Chondrocyte (in vitro differentiated cells): Measurements from ENCODE around the gene GALNT2. TPM values are rescaled to one million over a fixed set of nuclear protein-coding genes. Genes with fewer than 3 reads are reported as not detected.

Experiments used
- DNase-seq: peaks from one replicate; pipeline ENCODE4 v3.0.0; 2021; ENCODE audit warnings: mixed read lengths, low spot score
- H3K27ac Mint-ChIP-seq: one replicate; pipeline ENCODE4 v1.8.0; 2021; ENCODE audit warnings: mild to moderate bottlenecking, moderate library complexity, mixed read lengths; ENCODE audit not compliant: unreplicated experiment
- H3K27me3 Mint-ChIP-seq: 2 replicates; pipeline ENCODE4 v1.8.0; 2021; ENCODE audit warnings: low read depth, mixed read lengths
- H3K36me3 Mint-ChIP-seq: 2 replicates; pipeline ENCODE4 v1.8.0; 2021; ENCODE audit warnings: low read depth, mixed read lengths
- H3K4me1 Mint-ChIP-seq: 2 replicates; pipeline ENCODE4 v1.8.0; 2021; ENCODE audit warnings: low read depth, mild to moderate bottlenecking, mixed read lengths
- H3K4me3 Mint-ChIP-seq: one replicate; pipeline ENCODE4 v1.8.0; 2021; ENCODE audit warnings: mild to moderate bottlenecking, moderate library complexity, mixed read lengths; ENCODE audit not compliant: unreplicated experiment
- H3K9me3 Mint-ChIP-seq: 2 replicates; pipeline ENCODE4 v1.8.0; 2021; ENCODE audit warnings: low read depth, mixed read lengths
- total RNA-seq: library from RNA; stranded (reverse); gene quantifications from 3 replicates; pipeline ENCODE4 v1.2.1, GENCODE V29; 2021
- TF ChIP-seq, protein P1 (sequence below): fragments of 200-600 bp; sonication (generic); IDR thresholded peaks from 2 replicates; pipeline ENCODE4 v1.5.0; 2021; ENCODE audit warnings: antibody characterized with exemption, mild to moderate bottlenecking, moderate library complexity

The GALNT2 gene
- total RNA-seq, 1 donor from 2014 or later: 223 TPM

- H3K27me3 Mint-ChIP-seq: peaks cover 2% of the 10 kb centered on the region
- no peak overlapping the region for H3K27ac Mint-ChIP-seq
- H3K4me1 Mint-ChIP-seq: peaks cover 11% of the 10 kb centered on the region
- H3K9me3 Mint-ChIP-seq: no peaks in the 10 kb centered on the region
- no peaks in the 10 kb centered on the region for H3K36me3 Mint-ChIP-seq
- H3K4me3 Mint-ChIP-seq: no peak overlapping the region
- TF ChIP-seq, protein P1, sequence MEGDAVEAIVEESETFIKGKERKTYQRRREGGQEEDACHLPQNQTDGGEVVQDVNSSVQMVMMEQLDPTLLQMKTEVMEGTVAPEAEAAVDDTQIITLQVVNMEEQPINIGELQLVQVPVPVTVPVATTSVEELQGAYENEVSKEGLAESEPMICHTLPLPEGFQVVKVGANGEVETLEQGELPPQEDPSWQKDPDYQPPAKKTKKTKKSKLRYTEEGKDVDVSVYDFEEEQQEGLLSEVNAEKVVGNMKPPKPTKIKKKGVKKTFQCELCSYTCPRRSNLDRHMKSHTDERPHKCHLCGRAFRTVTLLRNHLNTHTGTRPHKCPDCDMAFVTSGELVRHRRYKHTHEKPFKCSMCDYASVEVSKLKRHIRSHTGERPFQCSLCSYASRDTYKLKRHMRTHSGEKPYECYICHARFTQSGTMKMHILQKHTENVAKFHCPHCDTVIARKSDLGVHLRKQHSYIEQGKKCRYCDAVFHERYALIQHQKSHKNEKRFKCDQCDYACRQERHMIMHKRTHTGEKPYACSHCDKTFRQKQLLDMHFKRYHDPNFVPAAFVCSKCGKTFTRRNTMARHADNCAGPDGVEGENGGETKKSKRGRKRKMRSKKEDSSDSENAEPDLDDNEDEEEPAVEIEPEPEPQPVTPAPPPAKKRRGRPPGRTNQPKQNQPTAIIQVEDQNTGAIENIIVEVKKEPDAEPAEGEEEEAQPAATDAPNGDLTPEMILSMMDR: no peak
- no peak for DNase-seq
Observed at GRCh38 chr1:230314142-230314470, 247.1 kb downstream of the GALNT2 start.

- Mint-ChIP-seq H3K4me1 (peaks cover 11% of the 10 kb centered on the region), H3K36me3 (no peaks in the 10 kb centered on the region), H3K4me3 (no peak overlapping the region), H3K27me3 (peaks cover 2% of the 10 kb centered on the region), H3K27ac (no peak overlapping the region), H3K9me3 (no peaks in the 10 kb centered on the region)
- TF ChIP-seq, protein P1: no peak
- no peak for DNase-seq
Observed at GRCh38 chr1:230315099-230315498, 248.1 kb downstream of the GALNT2 start.

DNA sequence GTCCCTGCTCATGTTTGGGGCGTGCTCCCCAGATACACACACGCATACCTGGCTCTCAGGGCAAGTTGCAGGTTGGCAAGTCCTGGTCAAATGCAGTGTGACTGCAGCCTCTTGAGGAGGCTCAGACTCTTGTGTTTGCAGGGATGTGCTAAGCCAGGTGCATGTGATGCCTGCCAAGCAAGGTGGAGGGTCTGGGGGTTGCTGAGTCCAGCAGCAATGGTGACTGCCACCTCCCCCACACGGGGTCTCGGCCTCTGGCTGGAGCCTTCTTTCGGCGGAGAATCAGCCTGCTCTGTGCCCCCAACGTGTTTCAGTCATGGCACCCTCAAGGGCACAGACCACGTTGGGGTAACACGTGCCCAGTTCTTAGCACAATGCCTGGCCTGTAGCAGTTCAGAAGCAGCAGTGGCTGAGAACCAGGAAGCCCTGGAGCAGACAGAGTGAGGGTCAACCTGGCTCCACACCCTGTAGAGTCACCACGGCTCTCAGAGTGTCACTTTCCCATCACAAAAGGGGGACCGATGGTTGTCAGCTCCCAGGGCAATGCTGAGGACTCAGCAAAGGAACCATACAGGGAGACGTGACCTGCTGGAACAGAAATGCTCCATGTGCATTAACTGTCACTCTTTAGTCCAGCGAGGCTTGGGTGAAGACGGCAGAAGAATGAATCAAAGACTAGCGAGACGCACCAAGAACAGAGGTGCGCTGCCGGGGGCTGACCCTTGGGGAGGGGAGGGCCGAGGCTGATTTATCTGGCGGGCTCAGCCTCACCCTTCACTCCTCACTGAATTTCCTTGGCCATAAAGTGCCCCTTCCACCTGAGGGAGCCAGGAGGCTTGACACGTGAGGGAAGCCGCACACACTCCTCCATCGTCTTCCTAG is 250.1 kb downstream of the GALNT2 start:
- Mint-ChIP-seq H3K27me3 (peaks cover 2% of the 10 kb centered on the region), H3K9me3 (no peaks in the 10 kb centered on the region), H3K36me3 (no peaks in the 10 kb centered on the region), H3K4me3 (no peak overlapping the region), H3K4me1 (peaks cover 4% of the 10 kb centered on the region), H3K27ac (no peak overlapping the region)
- TF ChIP-seq, protein P1: no peak
- no peak for DNase-seq

GRCh38 chr1:230317823-230318819 is 251.1 kb downstream of the GALNT2 start:
- TF ChIP-seq, protein P1: no peak
- DNase-seq: no peak

More at GRCh38 chr1:230317823-230318819, 251.1 kb downstream of the GALNT2 start:
- Mint-ChIP-seq H3K4me3 (no peak overlapping the region), H3K9me3 (no peaks in the 10 kb centered on the region), H3K4me1 (peaks cover 4% of the 10 kb centered on the region), H3K27ac (no peak overlapping the region), H3K36me3 (peaks cover 1% of the 10 kb centered on the region), H3K27me3 (peaks cover 1% of the 10 kb centered on the region)
